Spleen (tissue), 7 donors: ENCODE results near the gene S100A1.

ENCODE experiments used
- POLR2A ChIP-seq, 3 donors: fragments of 450-650 bp; IDR thresholded peaks; one replicate each; pipeline ENCODE4 v1.5.1; 2017; ENCODE audit warnings: antibody characterized with exemption in 3 of 3, mild to moderate bottlenecking in 1 of 3
- TF ChIP-seq, protein P1 (sequence below), 11 experiments: fragments of 200-600 bp in 7 of 11; fragments of 450-650 bp in 4 of 11; sonication (generic) in 4 of 11; IDR thresholded peaks in 8 of 11; conservative IDR thresholded peaks in 3 of 11; 1 replicate in 7 of 11; 2 replicates in 4 of 11; pipeline versions ENCODE4 v1.4.0 to v1.8.0; 2016 to 2021; ENCODE audit warnings: antibody characterized with exemption in 11 of 11, inconsistent platforms in 4 of 11, mild to moderate bottlenecking in 1 of 11
- donor health status: DM: no; HTN: no; CAD: no; lungs with moderate emphysema.
- donor health status: DM: no; HTN: no; CAD: no.
- donor health status: DM: no; HTN: no; CAD: no.

DNA sequence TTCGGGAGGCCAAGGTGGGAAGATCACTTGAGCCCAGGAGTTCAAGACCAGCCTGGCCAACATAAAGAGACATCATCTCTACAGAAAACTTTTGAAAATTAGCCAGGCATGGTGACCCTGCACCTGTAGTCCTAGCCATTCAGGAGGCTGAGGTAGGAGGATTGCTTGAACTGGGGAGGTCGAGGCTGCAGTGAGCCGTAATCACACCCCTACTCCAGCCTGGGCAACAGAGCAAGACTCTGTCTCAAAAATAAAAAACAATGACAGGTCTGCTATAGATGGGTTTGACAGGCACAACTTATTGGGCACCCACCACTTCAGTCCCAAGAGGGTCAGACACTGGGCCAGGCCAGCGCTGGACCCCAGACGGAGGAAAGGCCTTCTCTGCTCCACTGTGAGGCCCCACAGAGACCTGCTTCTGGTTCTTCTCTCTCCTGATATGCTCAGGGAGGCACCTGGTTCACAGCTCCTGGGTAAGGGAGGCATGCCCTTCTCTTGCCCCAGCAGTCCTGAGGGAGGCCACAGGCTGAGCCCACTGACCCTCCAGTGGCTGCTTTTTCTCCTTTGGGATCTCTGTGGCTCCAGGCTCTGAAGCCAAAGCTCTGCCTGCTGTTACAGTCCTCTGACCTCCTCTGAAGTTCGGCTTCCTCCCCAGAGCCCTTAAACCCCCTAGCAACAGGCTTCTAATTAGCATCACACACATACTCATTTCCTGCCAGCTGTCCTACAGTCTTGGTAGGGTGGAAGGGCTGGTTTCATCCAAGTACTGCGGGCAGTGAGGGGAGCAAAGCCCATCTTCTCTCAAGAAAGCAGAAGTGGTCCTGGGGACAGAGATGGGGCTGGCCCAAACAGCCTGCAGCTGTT is 29.7 kb upstream of the S100A1 start:
- TF ChIP-seq, protein P1, sequence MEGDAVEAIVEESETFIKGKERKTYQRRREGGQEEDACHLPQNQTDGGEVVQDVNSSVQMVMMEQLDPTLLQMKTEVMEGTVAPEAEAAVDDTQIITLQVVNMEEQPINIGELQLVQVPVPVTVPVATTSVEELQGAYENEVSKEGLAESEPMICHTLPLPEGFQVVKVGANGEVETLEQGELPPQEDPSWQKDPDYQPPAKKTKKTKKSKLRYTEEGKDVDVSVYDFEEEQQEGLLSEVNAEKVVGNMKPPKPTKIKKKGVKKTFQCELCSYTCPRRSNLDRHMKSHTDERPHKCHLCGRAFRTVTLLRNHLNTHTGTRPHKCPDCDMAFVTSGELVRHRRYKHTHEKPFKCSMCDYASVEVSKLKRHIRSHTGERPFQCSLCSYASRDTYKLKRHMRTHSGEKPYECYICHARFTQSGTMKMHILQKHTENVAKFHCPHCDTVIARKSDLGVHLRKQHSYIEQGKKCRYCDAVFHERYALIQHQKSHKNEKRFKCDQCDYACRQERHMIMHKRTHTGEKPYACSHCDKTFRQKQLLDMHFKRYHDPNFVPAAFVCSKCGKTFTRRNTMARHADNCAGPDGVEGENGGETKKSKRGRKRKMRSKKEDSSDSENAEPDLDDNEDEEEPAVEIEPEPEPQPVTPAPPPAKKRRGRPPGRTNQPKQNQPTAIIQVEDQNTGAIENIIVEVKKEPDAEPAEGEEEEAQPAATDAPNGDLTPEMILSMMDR (IDR thresholded peaks at IDR 0.05 in 8 of 11, conservative IDR thresholded peaks at IDR 0.05 in 3 of 11), result no peak
- TF ChIP-seq POLR2A (IDR thresholded peaks at IDR 0.05), result peak in 1 of 3 donors; percentile 58
